CD4-positive, alpha-beta T cell (primary cell): ENCODE results near the gene TLCD2. TPM values are rescaled to one million over a fixed set of nuclear protein-coding genes. Genes with fewer than 3 reads are reported as not detected.
A peak's percentile ranks its signal among the peaks of the same experiment; 100 is the strongest.
"Not testable (repeated sequence)": the region's sequence is repeated elsewhere in the genome, so short reads cannot be mapped to it uniquely, and the experiment has no call there.

ENCODE experiments used
- ATAC-seq: fragments of 200-7000 bp; cut with Tn5 transposase; one replicate; pipeline ENCODE4 v1.10.0; 2022; ENCODE audit warnings: mild to moderate bottlenecking; ENCODE audit not compliant: poor library complexity
- CTCF ChIA-PET: fragments of 350-600 bp; sonication (Branson Sonifier 250); formaldehyde crosslinking; loops from one replicate; lab custom pipeline; 2021; ENCODE audit warnings: antibody characterized with exemption, inconsistent platforms; lab: Charles Lee
- POLR2A ChIA-PET: fragments of 350-600 bp; sonication (Branson Sonifier 250); formaldehyde crosslinking; loops from one replicate; lab custom pipeline; 2021; ENCODE audit warnings: antibody characterized with exemption, inconsistent platforms; lab: Charles Lee
- DNase-seq, 14 experiments: peaks; one replicate each; pipeline ENCODE4 v3.0.0-alpha.2; 2013 to 2020; ENCODE audit warnings: mixed read lengths in 2 of 14
- H3K27ac ChIP-seq, 2 donors: one replicate each; pipeline versions ENCODE4 v1.5.1 to v1.7.0; 2013; ENCODE audit warnings: low read length in 2 of 2, low read depth in 1 of 2, mild to moderate bottlenecking in 1 of 2
- H3K27me3 ChIP-seq, 2 experiments: 1 replicate in 1 of 2; 2 replicates in 1 of 2; pipeline versions ENCODE4 v1.6.1 to v1.7.0; 2013; ENCODE audit warnings: low read length in 2 of 2, control low read depth in 1 of 2, mild to moderate bottlenecking in 1 of 2, moderate library complexity in 1 of 2; ENCODE audit not compliant: insufficient read depth in 2 of 2, control insufficient read depth in 1 of 2
- H3K36me3 ChIP-seq: one replicate; pipeline ENCODE4 v1.6.1; 2013; ENCODE audit warnings: low read length, control low read depth; ENCODE audit not compliant: insufficient read depth
- H3K4me1 ChIP-seq: one replicate; pipeline ENCODE4 v1.6.1; 2013; ENCODE audit warnings: low read length, control low read depth; ENCODE audit not compliant: insufficient read depth
- H3K4me3 ChIP-seq: one replicate; pipeline ENCODE4 v1.5.1; 2013; ENCODE audit warnings: mild to moderate bottlenecking, low read length, moderate library complexity
- H3K9me3 ChIP-seq, 2 experiments: 1 replicate in 1 of 2; 2 replicates in 1 of 2; pipeline versions ENCODE4 v1.6.1 to v1.7.0; 2013; ENCODE audit warnings: low read length in 2 of 2, mild to moderate bottlenecking in 2 of 2, control low read depth in 1 of 2, moderate library complexity in 1 of 2; ENCODE audit not compliant: control insufficient read depth in 1 of 2, insufficient read depth in 1 of 2
- H3K27ac Mint-ChIP-seq: one replicate; pipeline ENCODE4 v1.8.0; 2020; ENCODE audit warnings: mixed read lengths
- H3K27me3 Mint-ChIP-seq: one replicate; pipeline ENCODE4 v1.8.0; 2021; ENCODE audit warnings: mixed read lengths
- H3K36me3 Mint-ChIP-seq: one replicate; pipeline ENCODE4 v1.8.0; 2021; ENCODE audit warnings: low read depth, mixed read lengths
- H3K4me1 Mint-ChIP-seq: one replicate; pipeline ENCODE4 v1.8.0; 2021; ENCODE audit warnings: low read depth, mixed read lengths
- H3K4me3 Mint-ChIP-seq: one replicate; pipeline ENCODE4 v1.8.0; 2020; ENCODE audit warnings: mild to moderate bottlenecking, mixed read lengths
- H3K9me3 Mint-ChIP-seq: one replicate; pipeline ENCODE4 v1.8.0; 2020; ENCODE audit warnings: mixed read lengths
- intact Hi-C, 2 experiments: fragments of 100-400 bp; cut with DNase I in 1 of 2; cut with micrococcal nuclease in 1 of 2; formaldehyde crosslinking; loops; one replicate each; pipeline versions ENCODE4 v1.15.1 to v1.9.0; 2023 to 2025; cut with DNase I, micrococcal nuclease
- total RNA-seq, 174 experiments: library from RNA in 2 of 174; stranded (reverse) in 2 of 174; gene quantifications; one replicate each; pipeline ENCODE4 v1.2.3 and lab custom pipeline; 2021 to 2026
- TF ChIP-seq, protein P1 (sequence below): fragments of 200-600 bp; IDR thresholded peaks from one replicate; pipeline ENCODE4 v1.8.0; 2022; ENCODE audit warnings: antibody characterized with exemption, mild to moderate bottlenecking

TLCD2 gene
- total RNA-seq, 2 experiments from 2014 or later: 0.19 to 0.34 TPM

DNA sequence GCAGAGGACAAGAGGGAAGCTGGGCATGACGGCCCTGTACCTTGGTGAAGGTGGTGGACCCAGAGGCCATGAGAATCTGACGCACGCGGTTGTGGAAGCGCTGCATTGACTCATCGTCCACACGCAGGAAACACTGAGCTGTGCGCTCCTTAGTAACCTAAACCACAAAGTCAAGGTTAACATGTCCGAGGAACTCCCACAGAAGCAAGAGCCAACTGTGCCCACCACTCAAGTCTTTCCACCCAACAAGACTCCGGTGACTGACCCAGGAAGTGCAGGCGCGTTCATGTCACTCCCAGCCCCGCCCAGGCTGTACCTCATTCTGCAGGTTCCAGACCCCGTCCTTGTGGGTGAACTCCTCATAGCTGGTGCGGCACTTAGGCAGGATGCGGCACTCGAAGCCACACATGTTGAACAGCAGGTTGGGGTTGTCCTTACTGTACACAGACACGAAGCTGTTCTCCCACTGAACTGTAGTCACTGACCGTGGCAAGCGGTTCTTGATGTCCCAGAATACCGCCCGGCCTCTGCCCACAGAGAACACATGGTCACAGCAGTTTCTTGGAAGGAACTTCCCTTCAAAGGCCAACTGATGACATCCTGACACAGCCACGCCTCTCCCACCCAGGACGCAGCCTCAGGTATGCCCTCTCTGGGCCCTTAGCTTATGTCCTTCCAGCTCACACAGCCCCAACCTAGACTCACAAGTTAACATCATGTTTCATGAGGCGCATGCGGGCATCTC is 37.0 kb downstream of the TLCD2 start:
- peak; percentile 46 for ATAC-seq

GRCh38 chr17:1663934-1664333 is 46.2 kb downstream of the TLCD2 start:
- H3K27me3 ChIP-seq, H3K4me3 ChIP-seq, H3K4me3 Mint-ChIP-seq, H3K27ac ChIP-seq, H3K9me3 ChIP-seq, CTCF ChIA-PET, ATAC-seq, H3K27ac Mint-ChIP-seq, H3K4me1 Mint-ChIP-seq, DNase-seq, H3K27me3 Mint-ChIP-seq, H3K4me1 ChIP-seq, H3K9me3 Mint-ChIP-seq: not testable (repeated sequence)
- intact Hi-C loops: loop anchor here in 1 of 2 experiments (10.0 kb wide), 1 partner anchor 101 kb away; the partner anchor contains the start of gene SERPINF1
- H3K36me3 ChIP-seq: peaks cover 86% of the 10 kb centered on the region
- H3K36me3 Mint-ChIP-seq: peaks cover 87% of the 10 kb centered on the region
- POLR2A ChIA-PET: interaction anchor here (0.6 kb wide), 1 partner anchor 20 kb away, joined by 3 read pairs; no protein-coding TSS in a partner anchor

More for the DNA sequence above, 37.0 kb downstream of the TLCD2 start:
- peaks cover 14% of the 10 kb centered on the region for H3K4me1 ChIP-seq
- intact Hi-C loops: no loop called here
- no peaks in the 10 kb centered on the region for H3K9me3 Mint-ChIP-seq
- CTCF ChIA-PET: interaction anchor here (2.3 kb wide), 1 partner anchor 24 kb away, joined by 7 read pairs; the partner anchor contains the start of gene RILP
- no peaks in the 10 kb centered on the region for H3K9me3 ChIP-seq
- no peaks in the 10 kb centered on the region for H3K27me3 Mint-ChIP-seq
- H3K36me3 ChIP-seq: peaks cover 93% of the 10 kb centered on the region
- DNase-seq: peak in 6 of 14 experiments; percentile 21 to 63 (median 40)
- POLR2A ChIA-PET: interaction anchor here (0.6 to 2.5 kb wide), 3 partner anchors 10 to 91 kb away, joined by 3 to 8 read pairs (median 5); no protein-coding TSS in a partner anchor
- H3K27ac Mint-ChIP-seq: peak overlapping the region; percentile 38
- H3K4me1 Mint-ChIP-seq: peaks cover 38% of the 10 kb centered on the region
- no peak overlapping the region for H3K4me3 Mint-ChIP-seq
- TF ChIP-seq, protein P1, sequence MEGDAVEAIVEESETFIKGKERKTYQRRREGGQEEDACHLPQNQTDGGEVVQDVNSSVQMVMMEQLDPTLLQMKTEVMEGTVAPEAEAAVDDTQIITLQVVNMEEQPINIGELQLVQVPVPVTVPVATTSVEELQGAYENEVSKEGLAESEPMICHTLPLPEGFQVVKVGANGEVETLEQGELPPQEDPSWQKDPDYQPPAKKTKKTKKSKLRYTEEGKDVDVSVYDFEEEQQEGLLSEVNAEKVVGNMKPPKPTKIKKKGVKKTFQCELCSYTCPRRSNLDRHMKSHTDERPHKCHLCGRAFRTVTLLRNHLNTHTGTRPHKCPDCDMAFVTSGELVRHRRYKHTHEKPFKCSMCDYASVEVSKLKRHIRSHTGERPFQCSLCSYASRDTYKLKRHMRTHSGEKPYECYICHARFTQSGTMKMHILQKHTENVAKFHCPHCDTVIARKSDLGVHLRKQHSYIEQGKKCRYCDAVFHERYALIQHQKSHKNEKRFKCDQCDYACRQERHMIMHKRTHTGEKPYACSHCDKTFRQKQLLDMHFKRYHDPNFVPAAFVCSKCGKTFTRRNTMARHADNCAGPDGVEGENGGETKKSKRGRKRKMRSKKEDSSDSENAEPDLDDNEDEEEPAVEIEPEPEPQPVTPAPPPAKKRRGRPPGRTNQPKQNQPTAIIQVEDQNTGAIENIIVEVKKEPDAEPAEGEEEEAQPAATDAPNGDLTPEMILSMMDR: no peak
- H3K4me3 ChIP-seq: no peak overlapping the region
- no peak overlapping the region for H3K27ac ChIP-seq
- H3K36me3 Mint-ChIP-seq: peaks cover 98% of the 10 kb centered on the region
- H3K27me3 ChIP-seq: no peaks in the 10 kb centered on the region

GRCh38 chr17:1661045-1661444 is 49.1 kb downstream of the TLCD2 start:
- Mint-ChIP-seq H3K36me3 (peaks cover 89% of the 10 kb centered on the region), H3K27me3 (no peaks in the 10 kb centered on the region), H3K4me1 (no peaks in the 10 kb centered on the region), H3K9me3 (no peaks in the 10 kb centered on the region), H3K27ac (no peak overlapping the region), H3K4me3 (no peak overlapping the region)
- Histone ChIP-seq H3K9me3 (no peaks in the 10 kb centered on the region), H3K4me3 (no peak overlapping the region), H3K27me3 (no peaks in the 10 kb centered on the region), H3K27ac (no peak overlapping the region), H3K36me3 (peaks cover 92% of the 10 kb centered on the region), H3K4me1 (no peaks in the 10 kb centered on the region)
- CTCF ChIA-PET: interaction anchor here (1.3 to 3.8 kb wide), 2 partner anchors 8 to 12 kb away, joined by 5 to 12 read pairs; partner anchors contain the start of gene RILP
- POLR2A ChIA-PET: interaction anchor here (1.3 to 1.9 kb wide), 2 partner anchors 12 to 56 kb away, joined by 3 to 9 read pairs; partner anchors contain the start of gene RILP
- intact Hi-C loops: loop anchor here in 1 of 2 experiments (10.0 kb wide), 1 partner anchor 104 kb away; the partner anchor contains the start of gene SERPINF1
- TF ChIP-seq, protein P1: no peak
- DNase-seq: no peak
- no peak for ATAC-seq
